ENCODE data around the gene RGL2. TPM values are rescaled to one million over a fixed set of nuclear protein-coding genes. Genes with fewer than 3 reads are reported as not detected.

RGL2 gene
- total and polyA plus RNA-seq, 2 donors (not counting 3 experiments of a cell fraction or from before 2014, with no cell fraction given), result 87.7 to 90.3 TPM

DNA sequence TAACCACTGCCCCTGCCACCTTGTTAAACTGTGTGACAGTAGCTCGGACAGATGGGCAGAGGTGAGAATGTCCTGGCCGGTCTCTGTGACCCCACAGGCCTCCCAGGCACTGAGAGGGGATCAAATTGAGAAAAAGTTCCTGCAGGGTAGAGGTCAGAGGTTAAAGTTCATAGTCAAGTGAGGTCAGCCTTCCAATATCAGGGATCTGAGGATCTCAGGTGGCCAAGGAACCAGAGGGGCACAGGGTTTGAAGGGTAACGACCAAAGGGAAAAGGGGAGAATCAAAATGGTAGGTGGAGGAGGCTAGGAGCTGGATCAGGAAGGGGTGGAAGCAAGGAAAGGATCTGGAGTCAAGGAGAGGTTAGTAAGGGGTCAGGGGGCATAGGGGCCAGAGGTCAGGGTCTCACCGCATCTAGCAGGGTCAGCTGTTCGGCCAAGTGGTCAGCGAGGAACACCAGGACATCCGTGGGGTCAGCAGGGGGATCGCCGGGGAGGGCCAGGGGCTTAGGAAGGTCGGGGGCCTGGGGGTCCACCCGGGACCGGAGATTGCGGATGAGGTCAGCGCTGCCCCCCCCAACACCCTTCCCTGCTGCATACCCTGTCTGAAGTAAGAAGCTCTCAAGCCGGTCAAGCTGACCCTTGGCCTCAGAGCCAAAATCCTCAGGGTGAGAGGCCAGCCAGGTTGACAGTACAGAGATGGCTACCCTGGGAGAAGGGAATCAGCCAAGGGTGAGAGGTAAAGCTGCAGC, 2.9 kb downstream of the RGL2 start:
- intact Hi-C loops (cut with micrococcal nuclease), result no loop called here
- H3K4me3 ChIP-seq (replicated peaks in 1 of 3; ENCODE audit: insufficient read depth in 1 of 3, low read depth in 1 of 3, low read length in 3 of 3), result no peak overlapping the region
- ChIA-PET CTCF (interaction anchor here (1.4 kb wide), 1 partner anchor 18 kb away, joined by 3 read pairs; the partner anchor contains the start of gene B3GALT4), POLR2A (no interaction called here)
- no peaks in the 10 kb centered on the region for H3K9me3 ChIP-seq (replicated peaks; ENCODE audit: control insufficient read depth, insufficient read depth, low read length)
- no peak overlapping the region for H3K4me2 ChIP-seq (ENCODE audit: insufficient read depth, low read length)
- no peak overlapping the region for H2AFZ ChIP-seq (ENCODE audit: low read depth, low read length)
- no peak overlapping the region for H3K27ac ChIP-seq (ENCODE audit: insufficient read depth, low read depth, low read length)
- H3K4me1 ChIP-seq (ENCODE audit: control insufficient read depth, extremely low read depth, insufficient read depth, low read length), result peaks cover 13% of the 10 kb centered on the region
- FAIRE-seq (no peak), DNase-seq (ENCODE audit: low read depth, low spot score) (no peak)
- BruUV-seq (replicated peaks), result no TSS peak
- dilution Hi-C loops (cut with MboI; ENCODE audit: extremely low pct_ligation_motif_present, low sequenced_read_pairs), result no loop called here
- peaks cover 7 to 33% of the 10 kb centered on the region in 2 experiments for H3K36me3 ChIP-seq (ENCODE audit: control insufficient read depth in 2 of 2, extremely low read depth in 1 of 2, insufficient read depth in 2 of 2, low read length in 2 of 2)
- H4K20me1 ChIP-seq (replicated peaks; ENCODE audit: control insufficient read depth, extremely low read depth, insufficient read depth, low read length), result no peaks in the 10 kb centered on the region
- H3K27me3 ChIP-seq (ENCODE audit: control insufficient read depth in 2 of 2, insufficient read depth in 2 of 2, low read length in 2 of 2), result no peaks in the 10 kb centered on the region
- H3K9ac ChIP-seq (replicated peaks; ENCODE audit: extremely low read depth, insufficient read depth, low read length), result no peak overlapping the region
- no peaks in the 10 kb centered on the region for H3K9me1 ChIP-seq (replicated peaks; ENCODE audit: control insufficient read depth, extremely low read depth, insufficient read depth, low read length)
- peaks cover 8% of the 10 kb centered on the region for H3K79me2 ChIP-seq (ENCODE audit: control insufficient read depth, insufficient read depth, low read length)
- TF ChIP-seq EZH2 (IDR thresholded peaks at IDR 0.05; ENCODE audit: borderline replicate concordance, low read depth, low read length, severe bottlenecking), result no peak
- no peak for TF ChIP-seq FOS (IDR thresholded peaks at IDR 0.05; ENCODE audit: borderline replicate concordance, insufficient read depth, low read length)
- TF ChIP-seq POLR2A (IDR thresholded peaks at IDR 0.05; ENCODE audit: low read depth, low read length), result no peak
- no peak for TF ChIP-seq GATA2 (IDR thresholded peaks at IDR 0.05; ENCODE audit: insufficient read depth, insufficient read length, low read depth, low read length)
- TF ChIP-seq JUN (IDR thresholded peaks at IDR 0.05; ENCODE audit: borderline replicate concordance, insufficient read depth, insufficient read length, low read depth), result no peak
- TF ChIP-seq, protein P1, sequence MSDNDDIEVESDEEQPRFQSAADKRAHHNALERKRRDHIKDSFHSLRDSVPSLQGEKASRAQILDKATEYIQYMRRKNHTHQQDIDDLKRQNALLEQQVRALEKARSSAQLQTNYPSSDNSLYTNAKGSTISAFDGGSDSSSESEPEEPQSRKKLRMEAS (IDR thresholded peaks at IDR 0.05; ENCODE audit: insufficient read depth, insufficient read length), result no peak
- TF ChIP-seq MYC (IDR thresholded peaks at IDR 0.05; ENCODE audit: low read depth, low read length), result no peak
- TF ChIP-seq, protein P2, sequence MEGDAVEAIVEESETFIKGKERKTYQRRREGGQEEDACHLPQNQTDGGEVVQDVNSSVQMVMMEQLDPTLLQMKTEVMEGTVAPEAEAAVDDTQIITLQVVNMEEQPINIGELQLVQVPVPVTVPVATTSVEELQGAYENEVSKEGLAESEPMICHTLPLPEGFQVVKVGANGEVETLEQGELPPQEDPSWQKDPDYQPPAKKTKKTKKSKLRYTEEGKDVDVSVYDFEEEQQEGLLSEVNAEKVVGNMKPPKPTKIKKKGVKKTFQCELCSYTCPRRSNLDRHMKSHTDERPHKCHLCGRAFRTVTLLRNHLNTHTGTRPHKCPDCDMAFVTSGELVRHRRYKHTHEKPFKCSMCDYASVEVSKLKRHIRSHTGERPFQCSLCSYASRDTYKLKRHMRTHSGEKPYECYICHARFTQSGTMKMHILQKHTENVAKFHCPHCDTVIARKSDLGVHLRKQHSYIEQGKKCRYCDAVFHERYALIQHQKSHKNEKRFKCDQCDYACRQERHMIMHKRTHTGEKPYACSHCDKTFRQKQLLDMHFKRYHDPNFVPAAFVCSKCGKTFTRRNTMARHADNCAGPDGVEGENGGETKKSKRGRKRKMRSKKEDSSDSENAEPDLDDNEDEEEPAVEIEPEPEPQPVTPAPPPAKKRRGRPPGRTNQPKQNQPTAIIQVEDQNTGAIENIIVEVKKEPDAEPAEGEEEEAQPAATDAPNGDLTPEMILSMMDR (IDR thresholded peaks at IDR 0.05; ENCODE audit: extremely low read depth in 1 of 2, insufficient read depth in 1 of 2, low read depth in 1 of 2, low read length in 2 of 2), result no peak
- no peak for TF ChIP-seq POLR2AphosphoS5 (IDR thresholded peaks at IDR 0.05; ENCODE audit: insufficient read depth, low read depth, low read length)

Data from endothelial cell of umbilical vein (primary cell).